Thoracic aorta endothelial cell (primary cell): Measurements from ENCODE around the gene TACR2. TPM values are rescaled to one million over a fixed set of nuclear protein-coding genes. Genes with fewer than 3 reads are reported as not detected.

Source experiments
- total RNA-seq: library from RNA; depleted of rRNA; stranded (reverse); fragments of >200 nt; gene quantifications from 2 replicates; pipeline ENCODE4 v1.2.3, GENCODE V29; 2012

TACR2 gene
- 0.13 TPM in 1 of 2 replicates, not detected in the other for total RNA-seq

GRCh38 chr10:69416695-69417094 lies at the start of gene TACR2:
Gene TACR2, minus strand, starts transcription at chr10:69416918. Its CDS starts 595 bp downstream, at chr10:69416323.

GRCh38 chr10:69451209-69451783 lies 34.6 kb upstream of the TACR2 start, which contains the start of gene TSPAN15:
Gene TSPAN15, plus strand, starts transcription at chr10:69451465. Its CDS starts 130 bp downstream, at chr10:69451595.

Other genes with a start within 250 kb of the TACR2 start
- gene SUPV3L1, start 236.7 kb downstream of the TACR2 start, total RNA-seq: 30.4 and 34.0 TPM in 2 replicates
- 0.93 TPM in 1 of 2 replicates, not detected in the other for gene HKDC1, start 196.6 kb downstream of the TACR2 start, total RNA-seq
- gene HK1, start 138.4 kb downstream of the TACR2 start, total RNA-seq: 128 and 134 TPM in 2 replicates
- 23.9 and 31.1 TPM in 2 replicates for gene TSPAN15, start 34.5 kb upstream of the TACR2 start, total RNA-seq
- gene NEUROG3, start 156.5 kb upstream of the TACR2 start, total RNA-seq: not detected in 2 replicates
- gene FAM241B, start 213.3 kb upstream of the TACR2 start, total RNA-seq: 0.13 TPM in 1 of 2 replicates, not detected in the other